HEK293 (cell line): ENCODE data around the gene TMEM130.

ENCODE experiments used
- CTCF ChIP-seq: fragments of 450-650 bp; formaldehyde crosslinking; IDR thresholded peaks from 2 replicates; pipeline ENCODE4 v1.5.1; 2016; ENCODE audit warnings: missing biosample characterization, missing genetic modification characterization
- KLF17 ChIP-seq: fragments of 450-650 bp; formaldehyde crosslinking; IDR thresholded peaks from 2 replicates; pipeline ENCODE4 v1.5.1; 2016; ENCODE audit warnings: missing biosample characterization, missing genetic modification characterization
- KLF8 ChIP-seq: fragments of 450-650 bp; formaldehyde crosslinking; IDR thresholded peaks from 2 replicates; pipeline ENCODE4 v1.5.1; 2016; ENCODE audit warnings: missing biosample characterization, missing genetic modification characterization
- REST ChIP-seq: fragments of 450-650 bp; formaldehyde crosslinking; IDR thresholded peaks from 2 replicates; pipeline ENCODE4 v1.5.1; 2016; ENCODE audit warnings: missing biosample characterization, missing genetic modification characterization
- TCF7L2 ChIP-seq: IDR thresholded peaks from 2 replicates; pipeline ENCODE4 v1.6.1; 2011; ENCODE audit warnings: low read depth, mild to moderate bottlenecking, inconsistent platforms, low read length, moderate library complexity, borderline replicate concordance
- YY1 ChIP-seq: fragments of 450-650 bp; formaldehyde crosslinking; IDR thresholded peaks from 2 replicates; pipeline ENCODE4 v1.5.1; 2018; ENCODE audit warnings: missing biosample characterization, missing genetic modification characterization
- ZNF169 ChIP-seq: fragments of 450-650 bp; formaldehyde crosslinking; IDR thresholded peaks from 2 replicates; pipeline ENCODE4 v1.5.1; 2016; ENCODE audit warnings: missing biosample characterization, missing genetic modification characterization
- ZNF501 ChIP-seq: fragments of 450-650 bp; formaldehyde crosslinking; IDR thresholded peaks from 2 replicates; pipeline ENCODE4 v1.5.1; 2016; ENCODE audit warnings: missing biosample characterization, missing genetic modification characterization
- ZNF544 ChIP-seq: fragments of 450-650 bp; formaldehyde crosslinking; IDR thresholded peaks from 2 replicates; pipeline ENCODE4 v1.5.0; 2017; ENCODE audit warnings: missing biosample characterization, missing genetic modification characterization
- ZNF776 ChIP-seq: fragments of 450-650 bp; formaldehyde crosslinking; IDR thresholded peaks from 2 replicates; pipeline ENCODE4 v1.5.0; 2017; ENCODE audit warnings: missing biosample characterization, missing genetic modification characterization, borderline replicate concordance
- TF ChIP-seq, protein P1 (sequence below): fragments of 450-650 bp; formaldehyde crosslinking; IDR thresholded peaks from 2 replicates; pipeline ENCODE4 v1.5.1; 2016; ENCODE audit warnings: missing biosample characterization, missing genetic modification characterization, low read depth

DNA sequence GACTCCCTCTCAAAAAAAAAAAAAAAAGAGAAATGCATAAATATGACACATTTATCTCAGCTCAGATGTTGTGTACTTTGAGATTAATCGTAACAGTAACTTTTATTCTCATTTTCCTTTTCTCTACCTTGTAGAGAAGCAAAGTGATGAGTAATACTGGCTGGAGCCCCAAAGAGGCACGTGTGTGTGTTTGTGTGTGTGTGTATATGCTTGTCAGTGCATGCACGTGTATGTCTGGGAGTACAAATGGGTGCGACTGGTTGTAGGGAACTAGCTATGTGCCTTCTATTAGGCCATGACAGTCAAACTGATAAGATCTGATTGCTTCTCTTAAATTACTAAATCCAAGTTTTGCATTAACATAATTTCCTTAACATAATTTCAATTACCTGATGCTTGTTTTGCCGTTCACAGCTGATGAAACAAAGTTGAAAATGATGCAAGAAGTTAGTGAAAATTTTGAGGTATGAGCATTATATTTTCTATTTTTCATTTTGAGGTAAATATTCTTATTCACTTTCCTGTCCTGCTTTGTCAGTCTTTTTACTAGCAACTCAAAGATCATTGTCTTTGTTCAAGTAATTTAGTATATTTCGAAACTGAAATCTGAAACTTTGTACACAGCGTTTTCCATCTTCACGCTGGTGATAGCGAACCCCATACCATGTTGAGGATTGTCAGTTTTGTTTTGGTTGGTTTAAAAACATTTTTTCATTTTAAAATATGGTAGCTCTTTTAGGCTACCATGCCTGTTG is 11.9 kb upstream of the TMEM130 start:
- TF ChIP-seq CTCF (tag by site-specific recombination) (no peak), ZNF501 (tag by site-specific recombination) (no peak), REST (no peak), ZNF169 (tag by site-specific recombination) (no peak), ZNF544 (tag by site-specific recombination) (no peak), TCF7L2 (no peak), KLF17 (tag by site-specific recombination) (no peak), KLF8 (tag by site-specific recombination) (no peak), YY1 (no peak), ZNF776 (tag by site-specific recombination) (no peak)
- TF ChIP-seq, protein P1, sequence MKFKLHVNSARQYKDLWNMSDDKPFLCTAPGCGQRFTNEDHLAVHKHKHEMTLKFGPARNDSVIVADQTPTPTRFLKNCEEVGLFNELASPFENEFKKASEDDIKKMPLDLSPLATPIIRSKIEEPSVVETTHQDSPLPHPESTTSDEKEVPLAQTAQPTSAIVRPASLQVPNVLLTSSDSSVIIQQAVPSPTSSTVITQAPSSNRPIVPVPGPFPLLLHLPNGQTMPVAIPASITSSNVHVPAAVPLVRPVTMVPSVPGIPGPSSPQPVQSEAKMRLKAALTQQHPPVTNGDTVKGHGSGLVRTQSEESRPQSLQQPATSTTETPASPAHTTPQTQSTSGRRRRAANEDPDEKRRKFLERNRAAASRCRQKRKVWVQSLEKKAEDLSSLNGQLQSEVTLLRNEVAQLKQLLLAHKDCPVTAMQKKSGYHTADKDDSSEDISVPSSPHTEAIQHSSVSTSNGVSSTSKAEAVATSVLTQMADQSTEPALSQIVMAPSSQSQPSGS (tag by site-specific recombination) = no peak
